Fibroblast of skin of scalp (primary cell): ENCODE data around the gene PPP2R3B.

Experiments used
- DNase-seq: peaks from one replicate; pipeline ENCODE4 v3.0.0-alpha.2; 2013

Gene PPP2R3B

DNA sequence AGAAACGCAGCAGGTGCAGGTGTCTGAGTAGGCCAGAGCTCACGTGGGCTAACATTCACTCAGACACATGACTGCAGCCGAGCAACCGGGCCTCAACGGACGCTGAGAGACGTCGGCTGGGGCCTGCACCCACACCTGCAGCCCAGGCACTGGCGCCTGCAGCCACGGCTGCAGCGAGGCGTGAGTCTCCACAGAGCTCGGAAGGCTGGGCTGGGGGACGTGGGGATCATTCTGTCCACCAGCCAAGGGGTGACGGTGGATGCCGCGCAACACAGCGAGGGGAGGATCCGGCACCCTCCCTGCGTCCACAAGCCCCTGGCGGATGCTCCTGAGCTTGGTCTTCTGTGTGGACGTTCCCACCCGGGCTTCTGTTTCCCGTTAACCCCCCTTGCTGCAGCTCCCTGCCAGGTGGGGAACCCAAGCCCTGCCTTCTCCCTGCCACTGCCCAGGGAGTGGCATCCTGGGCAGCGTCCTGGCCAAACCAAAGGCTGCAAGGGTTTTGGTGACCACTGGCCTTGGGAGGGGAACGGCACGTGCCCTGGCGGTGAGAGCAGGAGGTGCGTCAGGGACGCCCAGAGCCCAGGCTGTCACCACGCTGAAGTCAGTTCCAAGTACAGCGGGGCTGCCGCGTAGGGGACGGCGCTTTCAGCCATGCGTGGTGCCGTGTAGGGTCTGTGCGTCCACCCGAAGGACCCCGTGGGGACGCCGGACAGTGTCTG lies 16.3 kb downstream of the PPP2R3B start:
- DNase-seq: no peak

DNA sequence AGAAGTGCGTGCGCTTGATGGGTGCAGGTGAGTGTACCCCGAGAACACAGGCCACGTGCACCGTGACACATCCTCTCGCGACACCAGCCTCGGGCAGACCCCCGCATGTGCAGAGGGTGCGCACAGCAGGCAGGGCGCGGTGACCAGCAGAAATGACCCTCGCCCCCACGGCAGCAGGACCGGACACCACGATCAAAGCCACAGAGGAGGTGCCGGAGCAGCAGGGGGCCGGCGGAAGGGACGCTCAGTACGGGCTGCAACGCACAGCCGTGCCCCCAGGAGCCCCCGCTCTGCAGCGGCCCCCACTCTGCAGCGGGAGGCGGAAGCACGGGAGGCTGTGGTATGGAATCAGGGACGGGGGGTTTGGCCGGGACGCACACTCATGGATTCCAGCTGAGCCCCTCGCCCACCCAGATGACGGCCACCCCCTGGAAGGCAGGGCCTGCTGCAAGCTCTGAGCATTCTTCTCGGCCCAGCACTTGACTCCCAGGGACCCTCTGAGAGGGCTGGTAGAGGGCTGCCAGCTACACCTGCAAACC lies 17.1 kb downstream of the PPP2R3B start:
- no peak for DNase-seq

DNA sequence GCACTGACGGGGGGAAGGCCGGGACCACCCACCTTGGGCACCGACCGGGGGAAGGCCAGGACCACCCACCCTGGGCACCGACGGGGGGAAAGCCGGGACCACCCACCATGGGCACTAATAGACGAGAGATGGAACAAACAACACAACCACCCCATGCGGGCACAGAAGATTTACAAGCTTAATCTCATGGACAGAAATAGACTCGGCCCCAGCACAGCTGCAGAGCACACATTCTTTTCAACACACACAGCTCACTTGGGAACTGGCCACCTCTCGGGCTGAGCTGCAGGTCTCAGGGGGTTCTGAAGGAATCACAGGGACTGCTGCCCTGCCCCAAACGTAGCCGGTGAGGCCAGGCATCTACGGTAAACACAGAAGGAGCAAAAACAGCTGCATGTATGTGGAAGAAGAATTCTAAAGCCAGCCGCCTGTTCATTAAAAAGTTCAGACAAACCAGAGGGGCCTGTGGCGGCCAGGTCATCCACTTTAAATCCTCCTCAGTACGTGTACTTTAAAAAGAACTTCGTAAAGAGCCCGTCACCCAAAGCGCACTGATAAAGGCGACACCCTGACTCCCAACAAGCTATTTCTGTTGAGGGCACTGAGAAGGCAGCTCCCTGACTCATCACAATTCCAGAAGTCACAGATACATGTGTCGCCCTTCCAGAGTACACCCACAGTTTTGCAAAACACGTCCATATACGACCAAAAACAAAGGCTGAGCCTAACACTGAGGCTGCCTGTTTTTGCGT lies 17.7 kb downstream of the PPP2R3B start:
- peak; percentile 40 for DNase-seq

DNA sequence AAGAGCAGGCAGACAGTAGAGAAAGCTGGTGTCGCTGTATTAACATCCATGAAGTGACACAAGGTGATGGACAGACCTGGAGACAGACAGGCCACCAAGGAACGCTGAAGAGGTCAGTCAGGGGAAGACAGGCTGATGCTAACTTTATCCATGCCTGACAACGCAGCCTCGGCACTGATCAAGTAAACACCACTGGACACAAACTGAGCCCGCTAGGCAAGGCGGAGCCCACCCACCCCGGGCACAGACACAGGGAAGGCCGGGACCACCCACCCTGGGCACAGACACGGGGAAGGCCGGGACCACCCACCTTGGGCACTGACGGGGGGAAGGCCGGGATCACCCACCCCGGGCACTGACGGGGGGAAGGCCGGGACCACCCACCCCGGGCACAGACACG lies 18.8 kb downstream of the PPP2R3B start:
- DNase-seq: no peak

DNA sequence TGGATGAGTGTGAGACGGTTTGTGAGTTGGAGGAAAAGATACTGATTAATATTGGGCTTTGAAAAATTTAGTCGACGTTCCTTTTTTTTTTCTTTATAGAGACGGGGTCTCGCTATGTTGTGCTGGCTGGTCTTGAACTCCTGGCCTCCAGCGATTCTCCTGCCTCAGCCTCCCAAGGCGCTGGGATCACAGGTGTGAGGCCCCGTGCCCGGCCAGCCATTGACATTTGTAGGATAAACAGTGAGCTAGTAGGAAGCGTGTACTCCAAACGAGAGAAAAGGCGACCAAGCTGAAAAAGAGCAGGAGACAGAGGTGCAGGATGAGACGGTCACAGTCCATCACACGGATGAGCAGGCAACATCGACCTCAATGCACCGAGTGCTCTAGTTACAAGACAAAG lies 19.4 kb downstream of the PPP2R3B start:
- DNase-seq: no peak

DNA sequence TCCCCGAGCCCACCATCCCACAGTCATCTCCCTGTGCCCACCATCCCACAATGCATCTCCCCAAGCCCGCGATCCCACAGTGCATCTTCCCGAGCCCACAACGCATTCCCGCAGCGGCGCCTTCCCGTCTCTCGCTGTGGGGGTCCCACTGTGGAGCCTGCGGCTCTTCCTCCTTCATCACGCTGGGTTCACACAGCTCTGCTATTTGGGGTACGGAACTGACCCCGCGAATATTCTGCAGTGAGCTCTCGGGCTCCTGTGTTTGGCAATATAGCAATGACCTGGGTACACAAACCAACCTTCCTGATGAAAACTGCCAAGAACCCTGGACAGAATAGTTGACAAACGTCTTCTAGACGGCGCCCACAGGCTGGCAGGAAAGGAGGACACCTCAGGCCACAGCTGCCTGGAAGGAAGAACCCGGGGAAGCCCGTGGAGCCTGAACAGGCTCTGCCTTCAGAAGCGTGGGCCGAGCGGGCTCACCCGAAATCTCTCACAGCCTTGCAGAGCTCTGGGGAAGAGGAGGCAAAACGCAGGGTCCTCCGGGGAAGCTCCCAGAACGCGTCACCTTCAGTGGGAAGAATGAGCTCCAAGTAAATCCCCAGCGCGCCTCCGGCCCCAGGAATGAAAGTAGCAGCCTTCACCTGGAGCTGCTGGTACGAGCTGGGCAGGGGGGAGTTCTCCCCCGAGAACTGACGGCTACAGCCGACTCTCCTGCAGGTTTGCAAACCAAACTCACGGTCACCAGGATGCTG lies 22.9 kb downstream of the PPP2R3B start:
- DNase-seq: no peak

DNA sequence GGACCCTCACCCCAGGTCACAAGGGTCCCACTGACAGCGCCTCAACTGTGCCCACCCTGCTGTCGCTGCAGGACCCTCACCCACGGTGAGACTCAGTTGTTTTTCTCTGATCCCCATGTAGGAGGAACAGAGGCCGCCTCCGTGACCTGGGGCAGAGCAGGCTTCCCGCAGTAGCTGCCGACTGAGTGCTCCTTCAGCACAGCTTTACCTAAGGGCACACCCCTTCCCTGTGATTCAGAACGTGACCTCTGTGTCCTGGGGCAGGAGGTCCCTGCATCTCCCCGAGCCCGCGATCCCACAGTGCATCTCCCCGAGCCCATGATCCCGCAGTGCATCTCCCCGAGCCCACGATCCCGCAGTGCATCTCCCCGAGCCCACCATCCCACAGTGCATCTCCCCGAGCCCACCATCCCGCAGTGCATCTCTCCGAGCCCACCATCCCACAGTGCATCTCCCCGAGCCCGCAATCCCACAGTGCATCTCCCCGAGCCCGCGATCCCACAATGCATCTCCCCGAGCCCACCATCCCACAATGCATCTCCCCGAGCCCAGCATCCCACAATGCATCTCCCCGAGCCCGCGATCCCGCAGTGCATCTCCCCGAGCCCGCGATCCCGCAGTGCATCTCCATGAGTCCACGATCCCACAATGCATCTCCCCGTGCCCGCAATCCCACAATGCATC lies 23.6 kb downstream of the PPP2R3B start:
- DNase-seq: no peak

DNA sequence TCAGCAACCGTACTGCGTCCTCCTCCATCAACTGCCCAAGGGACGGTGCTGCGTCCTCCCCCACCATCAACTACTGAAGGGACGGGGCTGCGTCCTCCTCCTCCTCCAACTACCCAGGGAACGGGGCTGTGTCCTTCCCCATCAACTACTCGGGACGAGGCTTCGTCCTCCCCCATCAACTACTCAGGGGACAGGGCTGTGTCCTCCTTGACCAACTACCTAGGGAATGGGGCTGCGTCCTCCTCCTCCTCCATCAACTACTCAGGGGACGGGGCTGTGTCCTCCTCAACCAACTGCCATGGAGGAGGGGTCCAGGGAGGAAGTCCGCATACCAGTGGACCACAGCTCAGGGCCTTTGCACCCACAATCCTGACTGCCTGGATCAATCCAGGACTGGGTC lies 24.4 kb downstream of the PPP2R3B start:
- no peak for DNase-seq

DNA sequence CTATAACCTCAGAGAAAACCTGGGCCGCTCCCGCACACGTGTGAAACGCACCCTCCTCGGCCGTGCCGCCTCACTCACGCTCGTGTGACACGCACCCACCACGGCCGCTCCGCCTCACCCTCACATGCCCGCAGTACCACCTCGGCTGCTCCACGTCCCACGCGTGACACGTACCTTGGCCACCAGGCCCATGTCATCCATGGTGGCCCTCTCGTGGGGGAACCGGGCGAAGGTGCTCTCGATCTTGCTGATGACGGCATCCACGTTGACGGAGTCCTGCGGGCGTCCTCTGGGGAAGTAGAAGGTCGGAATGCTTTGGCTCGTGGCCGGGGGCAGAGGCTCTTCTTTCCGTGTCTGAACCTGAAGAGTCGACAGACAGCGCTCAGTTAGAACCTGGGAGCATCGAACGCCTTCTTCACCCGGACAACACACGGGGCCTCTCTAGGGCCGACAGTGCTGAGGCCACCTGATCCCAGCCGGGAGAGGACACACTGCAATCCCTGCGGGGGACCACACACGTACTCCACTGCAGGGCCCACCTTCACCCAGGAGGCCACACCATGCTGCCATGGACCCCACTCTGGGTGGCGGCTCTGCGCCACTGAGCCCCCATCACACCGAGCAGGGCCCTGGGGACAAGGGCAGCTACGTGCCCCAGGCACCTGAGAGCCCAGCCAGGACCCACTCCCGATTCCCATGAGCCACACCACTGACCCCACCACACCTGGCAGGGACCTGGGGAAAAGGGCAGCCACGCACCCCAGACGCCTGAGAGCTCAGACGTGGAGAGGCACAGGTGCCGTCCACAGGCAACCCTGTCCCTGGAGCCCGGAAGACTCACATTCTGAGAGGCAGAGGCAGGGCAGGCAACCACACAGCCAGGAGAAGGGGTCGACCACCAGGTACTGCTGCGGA lies 25.2 kb downstream of the PPP2R3B start:
- DNase-seq: no peak

DNA sequence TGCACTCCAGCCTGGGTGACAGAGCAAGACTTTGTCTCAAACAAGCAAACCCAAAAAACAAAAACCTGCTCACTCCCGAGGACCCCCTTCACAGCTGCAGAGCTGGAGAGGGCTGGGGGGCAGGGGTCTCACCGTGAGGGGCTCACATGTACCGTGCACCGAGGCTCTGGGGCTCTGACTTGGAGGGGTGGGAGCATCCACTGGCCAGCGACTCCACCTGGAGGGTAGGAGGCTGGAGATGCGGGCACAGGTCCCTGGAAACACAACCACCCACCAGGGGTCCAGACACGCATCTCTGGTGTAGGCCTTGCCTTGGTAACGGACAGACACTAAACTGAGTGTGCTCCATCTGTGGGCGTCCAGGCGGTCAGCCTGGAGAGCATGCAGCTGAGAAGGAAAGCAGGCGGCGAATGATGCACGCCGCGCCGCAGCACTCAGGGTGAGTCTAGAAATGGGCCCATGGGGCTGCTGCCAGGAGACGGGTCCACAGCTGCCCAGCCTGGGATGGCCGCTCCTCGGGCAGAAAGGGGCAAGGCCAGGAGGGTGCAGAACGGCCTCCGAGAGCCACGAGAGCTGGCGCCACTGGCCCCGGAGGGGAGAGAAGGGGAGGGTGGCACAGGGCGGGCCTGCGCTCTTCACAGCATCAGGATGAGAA lies 26.1 kb downstream of the PPP2R3B start:
- DNase-seq: no peak

DNA sequence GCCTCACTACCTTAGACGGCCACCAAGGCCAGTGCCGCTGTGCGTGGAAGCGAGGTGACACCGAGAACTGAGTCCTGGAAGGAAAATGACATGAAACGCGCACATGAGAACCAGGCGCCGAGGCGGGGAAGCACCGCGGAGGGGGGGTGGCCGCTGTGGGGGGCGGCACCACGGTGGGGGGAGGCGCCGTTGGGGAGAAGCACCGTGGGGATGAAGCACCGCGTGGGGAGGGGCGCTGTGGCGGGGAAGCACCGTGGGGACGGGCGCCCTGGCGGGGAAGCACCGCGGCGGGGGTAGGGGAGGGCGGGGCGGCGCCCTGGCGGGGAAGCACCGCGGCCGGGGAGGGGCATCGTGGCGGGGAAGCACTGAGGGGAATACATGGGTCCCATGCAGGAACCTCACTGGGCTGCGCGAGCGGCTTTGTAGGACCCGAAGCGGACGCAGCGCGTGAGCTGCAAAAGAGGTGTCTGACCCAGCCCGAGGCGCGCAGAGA lies 28.0 kb downstream of the PPP2R3B start:
- no peak for DNase-seq

DNA sequence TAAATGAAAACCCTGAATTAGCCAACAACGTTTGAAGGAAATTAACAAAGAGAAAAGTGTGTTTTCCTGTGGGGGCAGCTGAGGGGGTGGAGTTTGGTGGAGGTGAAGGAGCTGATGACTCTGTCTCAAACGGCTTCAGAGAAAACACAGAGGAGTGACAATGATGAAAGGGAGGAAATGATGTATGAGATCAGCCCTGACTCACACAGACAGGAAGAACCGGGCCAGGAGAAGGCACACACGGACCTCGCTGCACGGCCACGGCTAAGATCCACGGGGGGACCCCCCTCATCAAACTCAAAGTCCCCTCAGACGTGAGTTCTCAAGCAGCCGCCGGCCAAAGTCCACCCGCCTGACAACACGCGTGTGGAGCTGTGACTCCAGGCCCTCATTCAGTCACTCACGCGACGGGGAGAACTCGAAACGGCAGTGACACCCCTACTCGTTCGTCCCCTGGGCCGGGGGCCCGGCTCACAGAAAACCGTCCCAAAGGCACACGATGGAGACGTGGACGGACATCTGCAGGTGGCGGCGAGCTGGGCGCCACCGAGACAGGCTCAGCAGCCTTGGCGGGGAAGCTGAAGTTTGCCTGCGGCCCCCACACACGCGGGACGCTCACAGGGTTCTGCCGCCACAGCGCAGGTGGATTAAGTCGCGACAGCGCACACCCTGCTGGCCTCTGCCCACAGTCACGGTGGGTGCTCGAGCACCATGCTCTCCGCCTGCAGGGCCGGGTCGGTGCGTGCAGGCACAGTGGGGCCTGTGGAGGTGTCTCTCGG lies 28.8 kb downstream of the PPP2R3B start:
- peak; percentile 26 for DNase-seq

DNA sequence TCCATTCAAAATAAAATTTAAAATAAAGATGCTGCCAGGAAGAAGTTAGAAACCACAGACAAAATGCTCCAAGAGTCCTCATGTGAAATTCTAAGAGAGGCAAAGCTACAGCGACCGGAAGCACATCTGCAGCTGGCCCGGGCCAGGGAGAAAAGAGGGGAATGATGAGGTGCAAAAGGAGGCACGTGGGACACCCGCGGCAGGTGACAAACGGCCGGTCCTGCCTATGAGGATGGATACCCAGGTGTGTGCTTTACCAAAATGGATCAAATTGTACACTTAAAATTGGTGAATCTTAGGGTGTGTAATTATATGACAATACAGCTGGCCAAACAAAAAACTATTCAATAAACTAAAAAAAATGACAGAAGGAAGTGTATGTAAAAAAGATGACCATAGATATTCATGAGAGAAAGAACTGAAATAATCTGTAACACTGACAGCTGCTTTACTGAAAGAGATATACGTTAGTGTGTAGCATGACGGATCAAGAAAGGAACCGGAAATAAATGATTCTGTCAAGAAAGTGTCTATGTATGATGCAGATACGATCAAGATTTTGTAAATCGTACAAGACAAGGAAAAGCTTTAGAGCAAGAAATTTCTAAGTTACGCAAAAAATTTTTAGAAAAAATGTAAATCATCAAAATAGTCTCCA lies 29.5 kb downstream of the PPP2R3B start:
- DNase-seq: no peak

DNA sequence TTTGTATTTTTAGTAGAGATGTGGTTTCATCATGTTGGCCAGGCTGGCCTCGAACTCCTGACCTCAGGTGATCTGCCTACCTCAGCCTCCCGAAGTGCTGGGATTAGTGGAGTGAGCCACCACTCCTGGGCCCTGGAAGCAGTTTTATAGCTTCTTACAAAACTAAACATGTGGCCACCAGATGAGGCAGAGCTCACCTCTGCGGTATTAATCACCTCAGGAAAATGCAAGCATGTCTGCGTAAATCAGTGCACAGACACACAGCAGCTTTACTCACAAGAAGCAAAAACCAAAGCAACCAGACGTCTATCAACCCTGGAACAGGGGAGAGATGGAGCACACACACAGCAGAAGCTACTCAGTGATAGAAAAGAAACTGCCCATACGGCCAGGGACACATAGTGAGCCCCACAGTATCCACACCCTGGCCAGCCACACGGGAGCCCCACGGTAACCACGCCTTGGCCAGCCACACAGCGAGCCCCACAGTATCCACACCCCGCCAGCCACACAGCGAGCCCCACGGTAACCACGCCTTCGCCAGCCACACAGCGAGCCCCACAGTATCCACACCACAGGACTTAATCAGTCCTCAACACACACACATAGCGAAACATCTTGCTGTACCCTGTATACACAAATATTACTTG lies 30.2 kb downstream of the PPP2R3B start:
- DNase-seq: peak; percentile 24

DNA sequence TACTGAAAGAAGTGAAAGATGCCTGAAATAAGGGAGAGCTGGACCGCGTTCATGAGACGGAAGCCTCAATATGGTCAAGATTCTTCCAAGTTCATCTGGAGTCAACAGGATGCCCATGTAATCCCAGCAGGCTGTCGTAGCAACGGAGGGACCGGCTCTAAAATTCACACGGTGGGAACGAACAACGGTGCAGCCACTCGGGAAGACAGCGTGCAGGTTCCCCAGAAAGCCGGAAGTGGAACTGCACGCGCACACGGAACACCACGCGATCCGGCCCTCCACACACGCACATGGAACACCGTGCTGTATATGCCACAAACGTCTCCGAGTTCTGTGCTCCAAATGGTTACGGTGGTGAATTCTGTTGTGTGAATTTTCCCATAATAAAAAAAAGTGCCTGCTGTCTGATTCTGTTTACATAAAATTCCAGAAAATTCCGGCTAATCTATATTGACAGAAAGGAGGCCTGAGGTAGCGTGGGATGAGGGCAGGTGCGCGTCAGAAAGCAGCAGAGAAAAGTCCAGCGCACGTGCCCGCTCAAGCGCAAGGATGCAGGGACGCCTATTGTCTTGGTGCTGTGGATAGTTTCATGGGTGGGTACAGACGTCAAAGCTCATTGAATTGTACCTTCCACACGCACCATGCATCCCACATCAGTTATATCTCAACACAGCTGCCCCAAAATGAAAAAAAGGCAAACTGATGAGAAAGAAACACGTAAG lies 31.2 kb downstream of the PPP2R3B start:
- DNase-seq: no peak

DNA sequence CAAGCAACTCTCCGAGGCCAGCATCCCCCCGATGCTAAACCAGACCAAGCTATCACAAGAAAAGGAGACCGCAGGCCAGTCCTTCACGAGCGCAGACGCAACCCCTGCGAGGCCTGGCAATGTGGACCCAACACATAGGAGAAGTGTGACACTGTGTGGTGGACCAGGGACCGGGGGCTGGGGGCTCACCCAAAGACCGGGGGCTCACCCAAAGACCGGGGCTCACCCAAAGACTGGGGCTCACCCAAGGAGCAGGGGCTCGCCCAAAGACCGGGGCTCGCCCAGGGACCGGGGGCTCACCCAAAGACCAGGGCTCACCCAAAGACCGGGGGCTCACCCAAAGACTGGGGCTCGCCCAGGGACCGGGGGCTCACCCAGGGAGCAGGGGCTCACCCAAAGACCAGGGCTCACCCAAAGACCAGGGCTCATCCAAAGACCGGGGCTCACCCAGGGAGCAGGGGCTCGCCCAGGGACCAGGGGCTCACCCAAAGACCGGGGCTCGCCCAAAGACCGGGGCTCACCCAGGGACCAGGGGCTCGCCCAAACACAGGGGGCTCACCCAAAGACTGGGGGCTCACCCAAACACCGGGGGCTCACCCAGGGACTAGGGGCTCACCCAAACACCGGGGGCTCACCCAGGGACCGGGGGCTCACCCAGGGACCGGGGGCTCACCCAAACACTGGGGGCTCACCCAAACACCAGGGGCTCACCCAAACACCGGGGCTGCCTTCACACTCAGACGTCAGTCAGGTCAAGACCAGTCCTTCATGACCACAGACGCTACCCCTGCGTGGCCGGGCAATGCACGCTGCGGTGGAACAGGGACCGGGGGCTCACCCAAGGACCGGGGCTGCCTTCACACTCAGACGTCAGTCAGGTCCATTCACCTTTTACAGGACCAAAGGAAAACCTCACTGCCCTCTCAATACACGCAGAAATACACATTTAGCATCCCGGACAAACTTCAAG lies 32.9 kb downstream of the PPP2R3B start:
- DNase-seq: no peak
